DOHH2 (cell line): Measurements from ENCODE around the gene NOM1.

Experiments
- H3F3A ChIP-seq: fragments of 200-600 bp; sonication (generic), shearing (Covaris generic); 2 replicates; pipeline ENCODE4 v1.6.0; 2016; ENCODE audit warnings: antibody characterized with exemption, mild to moderate bottlenecking; ENCODE audit not compliant: control insufficient read depth, insufficient read depth
- H3K27ac ChIP-seq: fragments of 200-600 bp; sonication (generic); 2 replicates; pipeline ENCODE4 v1.5.1; 2014; ENCODE audit warnings: low read depth, mild to moderate bottlenecking, low read length, moderate library complexity
- H3K27me3 ChIP-seq: fragments of 200-600 bp; sonication (generic); 2 replicates; pipeline ENCODE4 v1.6.1; 2014; ENCODE audit warnings: mild to moderate bottlenecking, low read length, mixed read lengths; ENCODE audit not compliant: control insufficient read depth
- H3K36me3 ChIP-seq: fragments of 200-600 bp; sonication (generic); 2 replicates; pipeline ENCODE4 v1.6.1; 2014; ENCODE audit warnings: mild to moderate bottlenecking, low read length, moderate library complexity, mixed read lengths; ENCODE audit not compliant: control insufficient read depth
- H3K4me1 ChIP-seq: fragments of 200-600 bp; sonication (generic); 2 replicates; pipeline ENCODE4 v1.6.1; 2014; ENCODE audit warnings: mild to moderate bottlenecking, low read length, mixed read lengths; ENCODE audit not compliant: control insufficient read depth
- H3K4me2 ChIP-seq: fragments of 200-600 bp; sonication (generic); 2 replicates; pipeline ENCODE4 v1.6.0; 2014; ENCODE audit warnings: mild to moderate bottlenecking, low read length, moderate library complexity
- H3K4me3 ChIP-seq: fragments of 200-600 bp; sonication (generic); 2 replicates; pipeline ENCODE4 v1.5.1; 2014; ENCODE audit warnings: mild to moderate bottlenecking, low read length, mixed read lengths
- H3K79me2 ChIP-seq: fragments of 200-600 bp; sonication (generic); 2 replicates; pipeline ENCODE4 v1.6.1; 2014; ENCODE audit warnings: mild to moderate bottlenecking, low read length, mixed read lengths; ENCODE audit not compliant: control insufficient read depth
- H3K9me2 ChIP-seq: fragments of 200-600 bp; sonication (generic); replicated peaks from 2 replicates; pipeline ENCODE4 v1.6.1; 2014; ENCODE audit warnings: mild to moderate bottlenecking, low read length, mixed read lengths; ENCODE audit not compliant: control insufficient read depth
- H3K9me3 ChIP-seq: fragments of 200-600 bp; sonication (generic); 2 replicates; pipeline ENCODE4 v1.6.1; 2014; ENCODE audit warnings: antibody characterized with exemption, low read length, mixed read lengths; ENCODE audit not compliant: control insufficient read depth, insufficient read depth
- H4K20me1 ChIP-seq: fragments of 200-600 bp; sonication (generic); 2 replicates; pipeline ENCODE4 v1.6.0; 2014; ENCODE audit warnings: low read depth, mild to moderate bottlenecking, antibody characterized with exemption, low read length, moderate library complexity; ENCODE audit not compliant: control insufficient read depth, insufficient read depth
- CTCF ChIP-seq: fragments of 200-600 bp; sonication (generic); IDR thresholded peaks from one replicate; pipeline ENCODE4 v1.5.1; 2014; ENCODE audit warnings: antibody characterized with exemption, mild to moderate bottlenecking, low read depth, low read length; ENCODE audit not compliant: poor library complexity, severe bottlenecking
- EZH2phosphoT487 ChIP-seq: fragments of 200-600 bp; sonication (generic); IDR thresholded peaks from 2 replicates; pipeline ENCODE4 v1.6.1; 2017; ENCODE audit warnings: borderline replicate concordance, mild to moderate bottlenecking, antibody characterized with exemption, low read length, moderate library complexity, mixed read lengths

The NOM1 gene

GRCh38 chr7:157003445-157003755 is 53.9 kb downstream of the NOM1 start:
- Histone ChIP-seq H3K36me3 (no peaks in the 10 kb centered on the region), H3K4me3 (no peak overlapping the region), H3K4me1 (no peaks in the 10 kb centered on the region; the same call in 1 of the 2 replicates), H3F3A (no peaks in the 10 kb centered on the region), H4K20me1 (no peaks in the 10 kb centered on the region; the same call in 1 of the 2 replicates), H3K9me3 (no peaks in the 10 kb centered on the region), H3K79me2 (no peaks in the 10 kb centered on the region), H3K4me2 (no peak overlapping the region), H3K9me2 (no peaks in the 10 kb centered on the region), H3K27me3 (peaks cover 51% of the 10 kb centered on the region), H3K27ac (no peak overlapping the region)
- TF ChIP-seq EZH2phosphoT487 (no peak), CTCF (no peak)

DNA sequence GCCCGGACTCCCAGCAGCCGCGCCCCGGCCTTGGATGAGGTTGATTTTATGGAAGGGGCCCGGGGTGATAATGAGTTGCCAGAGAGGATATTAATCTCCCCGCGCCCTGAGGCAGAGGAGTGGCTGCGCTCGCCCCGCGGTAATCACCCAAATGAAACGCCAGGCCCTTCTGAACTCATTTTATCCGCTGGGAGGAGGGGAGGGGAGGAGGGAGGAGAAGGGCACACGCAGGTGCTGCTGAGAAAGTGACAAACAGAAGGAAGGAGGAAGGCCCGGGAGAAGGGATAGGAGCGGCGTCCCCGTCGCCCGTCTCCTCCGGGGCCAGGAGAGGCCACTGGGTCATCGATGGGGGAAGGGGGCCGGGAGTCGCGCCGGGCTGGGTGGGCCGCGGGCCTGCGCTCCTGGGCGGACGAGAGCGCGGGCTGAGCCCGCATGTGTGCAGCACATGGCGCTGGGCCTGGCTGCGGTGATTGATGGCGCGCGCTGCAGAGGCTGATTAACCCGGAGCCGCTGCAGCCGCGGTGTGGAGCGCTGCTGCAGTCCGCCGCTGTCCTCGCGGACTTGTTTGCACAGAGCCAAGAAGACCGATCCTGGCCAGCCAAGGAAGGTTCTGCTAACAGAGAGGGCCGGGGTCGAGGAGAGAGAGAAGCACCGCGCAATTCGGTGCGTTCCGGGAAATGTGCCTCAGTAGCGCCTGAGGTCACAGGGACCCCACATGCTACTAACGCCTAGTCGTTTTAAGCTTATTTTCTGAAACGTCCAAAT is 54.4 kb downstream of the NOM1 start:
- Histone ChIP-seq H3K9me2 (no peaks in the 10 kb centered on the region), H3K4me3 (no peak overlapping the region), H3K4me2 (no peak overlapping the region), H3K4me1 (no peaks in the 10 kb centered on the region; the same call in 1 of the 2 replicates), H3K9me3 (no peaks in the 10 kb centered on the region), H3K36me3 (no peaks in the 10 kb centered on the region), H3K27me3 (peaks cover 51% of the 10 kb centered on the region), H3K27ac (no peak overlapping the region), H4K20me1 (no peaks in the 10 kb centered on the region; the same call in 1 of the 2 replicates), H3K79me2 (no peaks in the 10 kb centered on the region), H3F3A (no peaks in the 10 kb centered on the region)
- TF ChIP-seq EZH2phosphoT487 (no peak), CTCF (no peak)

DNA sequence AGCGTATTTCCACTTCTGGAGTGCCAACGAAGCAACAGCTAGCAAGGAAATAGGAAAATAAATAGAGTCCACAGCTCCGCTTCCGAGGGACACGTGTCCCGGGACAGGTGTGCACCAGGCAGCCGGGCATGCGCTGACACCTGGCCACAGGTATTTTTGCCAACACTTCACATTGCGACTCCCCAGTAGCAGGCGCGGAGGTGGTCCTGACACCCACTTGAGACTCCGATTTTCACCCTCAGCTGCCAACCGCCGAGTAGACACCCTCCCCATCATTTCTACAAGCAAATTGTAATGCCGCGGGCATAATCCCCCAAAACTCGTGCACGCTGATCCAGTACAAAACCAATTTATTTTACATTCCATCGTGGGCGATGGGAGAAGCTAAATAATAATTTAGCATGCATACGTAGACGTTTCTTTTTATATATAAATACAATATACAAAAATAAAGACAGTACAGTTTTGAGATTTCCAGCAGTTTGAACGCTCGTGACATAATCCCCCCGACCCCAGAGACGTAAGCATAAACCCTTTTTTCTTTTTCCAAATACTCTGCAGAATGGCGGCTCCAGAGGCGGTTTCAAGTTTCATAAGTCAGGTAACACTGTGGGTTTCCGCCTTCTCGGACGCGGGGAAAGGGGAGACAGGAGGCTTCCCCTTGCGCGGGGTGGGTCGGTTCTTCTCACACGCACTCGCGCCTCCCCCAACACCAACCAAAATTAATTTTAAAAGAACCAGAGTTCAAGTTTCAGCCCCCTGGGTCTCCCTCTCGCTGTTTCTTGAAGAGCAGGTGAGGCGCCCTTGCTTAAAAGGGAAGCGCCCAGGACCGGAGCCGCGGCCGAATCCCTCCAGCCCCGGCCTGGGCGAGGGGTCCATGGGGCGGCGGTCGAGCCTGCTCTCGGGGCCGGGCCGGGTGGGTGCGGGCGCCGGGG is 55.3 kb downstream of the NOM1 start:
- H3K4me2 ChIP-seq = no peak overlapping the region

More for the DNA sequence above, 55.3 kb downstream of the NOM1 start:
- H3F3A ChIP-seq = no peaks in the 10 kb centered on the region
- no peaks in the 10 kb centered on the region; the same call in 1 of the 2 replicates for H3K4me1 ChIP-seq
- H3K36me3 ChIP-seq = no peaks in the 10 kb centered on the region
- H3K27me3 ChIP-seq = peaks cover 50% of the 10 kb centered on the region
- no peaks in the 10 kb centered on the region for H3K9me3 ChIP-seq
- no peak overlapping the region for H3K4me3 ChIP-seq
- H3K79me2 ChIP-seq = no peaks in the 10 kb centered on the region
- no peaks in the 10 kb centered on the region; the same call in 1 of the 2 replicates for H4K20me1 ChIP-seq
- TF ChIP-seq CTCF = no peak
- no peak for TF ChIP-seq EZH2phosphoT487
- no peaks in the 10 kb centered on the region for H3K9me2 ChIP-seq
- no peak overlapping the region for H3K27ac ChIP-seq
